ENCODE measurements around the gene CEP170. TPM values are rescaled to one million over a fixed set of nuclear protein-coding genes. Genes with fewer than 3 reads are reported as not detected.
"Not testable (repeated sequence)": the region's sequence is repeated elsewhere in the genome, so short reads cannot be mapped to it uniquely, and the experiment has no call there.

CEP170 gene
- total RNA-seq, 2 donors from 2014 or later, result 40.7 to 40.8 TPM

- DNase-seq; intact Hi-C loops (cut with DNase I): not testable (repeated sequence)
- ATAC-seq, result peak; percentile 78
Measured at GRCh38 chr1:243193330-243193729, 61.8 kb downstream of the CEP170 start.

DNA sequence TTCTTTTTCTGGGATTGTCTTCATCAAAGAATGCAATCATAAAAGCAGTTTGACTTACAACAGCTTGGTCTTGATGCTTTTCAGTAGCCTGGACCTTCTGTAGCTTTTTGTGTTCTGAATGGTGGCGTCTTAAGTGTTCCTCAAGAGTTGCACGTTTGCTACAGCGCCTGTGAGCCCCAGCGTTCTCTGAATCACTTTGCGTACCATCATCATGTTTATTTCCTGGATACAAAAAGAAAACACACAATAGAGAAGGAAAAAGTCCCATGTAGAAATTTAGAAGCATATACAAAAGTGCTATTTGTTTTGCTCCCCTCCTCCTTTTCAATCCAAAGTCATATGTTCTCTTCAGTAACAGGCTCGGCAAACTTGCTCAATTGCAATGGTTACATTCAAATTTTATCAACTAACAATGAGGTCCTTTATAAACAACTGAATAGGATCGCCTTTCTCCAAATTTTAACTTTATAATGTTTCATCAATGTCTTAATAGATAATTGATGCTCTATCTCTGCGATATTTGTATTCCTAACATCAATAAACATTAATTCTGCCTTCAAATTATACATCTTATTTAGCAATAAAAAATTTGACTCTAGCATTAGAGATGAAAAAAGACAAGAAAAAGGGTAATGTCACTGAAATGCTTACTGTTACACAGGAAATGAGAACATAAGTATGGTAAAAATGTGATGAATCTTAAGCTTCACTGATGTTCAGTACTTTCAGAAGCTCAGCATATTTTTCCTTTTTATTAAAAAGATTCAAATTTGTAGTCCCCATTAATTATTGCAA, 68.7 kb downstream of the CEP170 start:
- intact Hi-C loops (cut with DNase I); ATAC-seq; DNase-seq: not testable (repeated sequence)

DNA sequence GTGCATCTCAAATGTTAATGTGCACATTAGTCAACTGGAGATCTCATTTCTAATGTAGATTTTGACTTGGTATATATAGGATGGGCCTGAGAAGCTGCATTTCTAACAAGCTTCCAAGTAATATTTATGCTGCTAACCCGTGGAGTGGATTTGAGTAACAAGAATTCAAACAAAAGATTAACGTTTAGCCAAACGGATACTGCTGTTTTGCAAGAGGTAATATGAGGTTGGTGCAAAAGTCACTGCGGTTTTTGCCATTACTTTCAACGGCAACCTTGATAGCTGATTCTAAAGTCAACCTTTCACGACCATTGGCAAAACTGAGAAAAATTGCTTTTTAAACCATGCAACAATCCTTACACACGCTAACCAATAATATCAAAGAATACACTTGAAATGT, 70.3 kb downstream of the CEP170 start:
- intact Hi-C loops (cut with DNase I); DNase-seq; ATAC-seq: not testable (repeated sequence)

DNA sequence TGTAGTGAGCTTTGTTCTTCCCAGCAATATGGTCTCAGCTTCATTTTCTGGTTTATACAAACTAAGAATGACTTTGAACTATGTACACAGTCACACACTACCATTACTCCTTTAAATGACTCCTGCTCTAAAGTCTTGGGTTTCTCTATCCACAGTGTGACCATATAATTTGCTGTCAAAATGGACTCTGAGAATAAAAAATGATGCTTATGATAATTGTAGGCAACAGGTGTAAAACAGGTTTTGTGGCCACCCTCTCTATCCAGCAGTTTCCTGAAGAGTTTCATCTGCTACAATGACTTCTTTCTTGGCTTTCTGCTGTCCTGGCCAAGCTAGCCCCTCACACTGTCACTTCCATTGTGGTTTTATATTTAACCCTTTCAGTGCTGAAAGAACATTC, 71.4 kb downstream of the CEP170 start:
- intact Hi-C loops (cut with DNase I); DNase-seq; ATAC-seq: not testable (repeated sequence)

GRCh38 chr1:243183176-243183575, 71.9 kb downstream of the CEP170 start:
- intact Hi-C loops (cut with DNase I); ATAC-seq; DNase-seq: not testable (repeated sequence)

DNA sequence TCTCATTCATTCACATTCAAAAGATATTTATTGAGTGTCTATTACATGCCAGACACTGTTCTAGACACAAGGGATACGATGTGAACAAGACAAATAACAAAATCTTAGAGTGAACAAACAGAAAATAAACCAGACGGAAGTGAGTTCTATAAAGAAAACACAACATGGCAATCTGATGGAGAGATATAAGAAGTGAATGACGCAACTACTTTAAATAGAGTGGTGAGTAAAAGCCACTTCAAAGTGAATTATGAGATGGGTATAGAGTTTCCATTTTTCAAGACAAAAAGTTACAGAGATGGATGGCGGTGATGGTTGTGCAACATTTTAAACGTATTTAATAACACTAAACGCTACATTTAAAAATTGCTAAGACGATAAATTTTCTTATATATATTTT, 75.4 kb downstream of the CEP170 start:
- ATAC-seq (no peak), DNase-seq (no peak)
- intact Hi-C loops (cut with DNase I), result no loop called here

GRCh38 chr1:243177792-243178191, 77.3 kb downstream of the CEP170 start:
- ATAC-seq; DNase-seq; intact Hi-C loops (cut with DNase I): not testable (repeated sequence)

- DNase-seq; ATAC-seq; intact Hi-C loops (cut with DNase I): not testable (repeated sequence)
Measured at GRCh38 chr1:243173758-243174369, 81.2 kb downstream of the CEP170 start.

DNA sequence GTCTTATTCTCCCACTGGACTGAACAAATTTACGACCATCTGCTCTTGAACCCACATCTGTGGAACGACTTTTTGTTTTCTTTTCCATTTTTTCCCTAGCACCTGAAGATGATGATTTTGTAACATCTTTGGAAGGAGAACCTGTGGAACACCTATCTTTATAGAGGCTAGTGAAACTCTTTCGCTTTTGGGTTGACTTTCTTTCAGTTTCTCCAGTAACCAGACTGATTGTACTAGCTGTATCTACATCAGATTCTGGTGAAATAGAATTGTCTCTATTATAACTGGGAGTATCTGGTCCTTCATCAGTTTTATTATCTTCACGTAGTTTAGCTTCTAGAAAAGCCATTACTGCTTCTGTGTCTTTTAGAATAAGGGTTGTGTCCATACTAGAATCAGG, 90.2 kb downstream of the CEP170 start:
- intact Hi-C loops (cut with DNase I); DNase-seq; ATAC-seq: not testable (repeated sequence)

- ATAC-seq; DNase-seq; intact Hi-C loops (cut with DNase I): not testable (repeated sequence)
Measured at GRCh38 chr1:243150906-243151305, 104.2 kb downstream of the CEP170 start.

DNA sequence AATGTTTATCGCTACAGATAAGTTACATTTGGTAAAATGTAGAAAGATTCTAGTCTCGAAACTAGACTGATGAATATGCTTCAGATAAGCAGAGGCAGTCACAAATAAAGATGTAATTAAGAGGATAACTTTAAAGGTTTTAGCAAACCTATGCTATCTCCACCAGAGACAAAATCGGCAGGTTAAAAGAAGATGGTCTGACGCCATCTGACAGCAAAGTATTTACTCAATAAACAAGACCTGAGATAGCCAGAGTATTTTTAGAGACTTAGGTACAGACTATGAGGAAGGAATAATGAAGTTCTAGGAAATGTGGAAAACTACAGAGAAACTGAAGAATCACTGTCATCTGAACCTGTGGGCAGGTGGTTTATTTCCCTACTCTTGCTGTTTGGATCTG, 106.0 kb downstream of the CEP170 start:
- DNase-seq; ATAC-seq; intact Hi-C loops (cut with DNase I): not testable (repeated sequence)

- DNase-seq; ATAC-seq; intact Hi-C loops (cut with DNase I): not testable (repeated sequence)
Measured at GRCh38 chr1:243147351-243147750, 107.7 kb downstream of the CEP170 start.

GRCh38 chr1:243140498-243140897, 114.6 kb downstream of the CEP170 start:
- DNase-seq; ATAC-seq; intact Hi-C loops (cut with DNase I): not testable (repeated sequence)

GRCh38 chr1:243122876-243123409, 132.1 kb downstream of the CEP170 start:
- intact Hi-C loops (cut with DNase I); ATAC-seq; DNase-seq: not testable (repeated sequence)

DNA sequence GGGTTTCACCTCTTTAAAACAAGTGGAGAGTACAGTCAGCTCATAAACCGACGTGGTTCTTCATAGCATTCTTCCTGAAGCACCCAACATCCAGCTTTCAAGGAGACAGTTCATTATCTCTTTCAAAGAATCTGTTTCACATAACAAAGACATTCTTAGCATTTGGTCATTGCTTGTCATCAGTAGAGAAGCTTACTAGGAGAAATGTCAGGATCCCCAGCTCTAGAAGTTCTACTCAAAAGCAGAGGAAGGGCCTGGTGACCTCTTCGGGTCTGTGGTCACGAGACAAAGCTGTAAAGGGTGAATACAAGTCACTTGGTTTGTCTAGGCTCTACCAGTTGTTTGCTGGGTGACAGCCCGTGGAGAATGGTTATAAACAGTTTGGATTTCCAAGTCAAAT, 133.1 kb downstream of the CEP170 start:
- ATAC-seq; DNase-seq; intact Hi-C loops (cut with DNase I): not testable (repeated sequence)

GRCh38 chr1:243118601-243119322, 136.3 kb downstream of the CEP170 start:
- intact Hi-C loops (cut with DNase I); DNase-seq; ATAC-seq: not testable (repeated sequence)

DNA sequence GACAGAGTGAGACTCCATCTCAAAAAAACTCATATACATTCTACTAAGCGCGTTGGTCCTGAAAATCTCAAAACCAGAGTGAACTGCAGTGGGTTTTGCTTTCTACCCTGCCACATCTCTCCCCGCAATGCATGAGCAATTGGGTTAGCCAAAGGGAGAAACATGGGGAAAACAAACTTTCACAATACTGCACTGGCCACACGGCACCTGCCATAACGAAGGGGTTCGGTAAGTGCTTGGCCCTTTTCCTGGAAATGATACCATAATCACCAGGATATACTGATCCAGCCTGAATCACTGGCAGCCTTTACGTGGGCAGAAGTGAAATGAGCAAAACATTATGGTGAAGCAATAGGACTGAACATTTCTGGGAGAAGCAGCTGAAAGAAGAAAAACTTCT, 138.9 kb downstream of the CEP170 start:
- intact Hi-C loops (cut with DNase I); DNase-seq; ATAC-seq: not testable (repeated sequence)

DNA sequence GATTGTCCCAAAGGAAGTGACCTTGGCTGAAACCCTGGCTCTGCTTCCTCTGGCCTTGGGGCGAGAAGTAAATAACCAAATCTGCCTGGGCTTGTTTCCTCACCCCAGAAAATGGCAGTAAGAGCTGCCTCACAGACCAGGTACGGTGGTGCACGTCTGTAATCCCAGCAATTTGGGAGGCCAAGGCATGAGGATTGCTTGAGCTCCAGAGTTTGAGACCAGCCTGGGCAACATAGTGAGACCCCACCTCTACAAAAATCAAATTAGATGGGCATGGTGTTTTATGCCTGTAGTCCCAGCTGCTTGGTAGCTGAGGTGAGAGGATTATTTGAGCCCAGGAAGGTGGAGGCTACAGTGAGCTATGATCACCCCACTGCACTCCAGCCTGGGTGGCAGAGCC, 140.3 kb downstream of the CEP170 start:
- intact Hi-C loops (cut with DNase I); ATAC-seq; DNase-seq: not testable (repeated sequence)

DNA sequence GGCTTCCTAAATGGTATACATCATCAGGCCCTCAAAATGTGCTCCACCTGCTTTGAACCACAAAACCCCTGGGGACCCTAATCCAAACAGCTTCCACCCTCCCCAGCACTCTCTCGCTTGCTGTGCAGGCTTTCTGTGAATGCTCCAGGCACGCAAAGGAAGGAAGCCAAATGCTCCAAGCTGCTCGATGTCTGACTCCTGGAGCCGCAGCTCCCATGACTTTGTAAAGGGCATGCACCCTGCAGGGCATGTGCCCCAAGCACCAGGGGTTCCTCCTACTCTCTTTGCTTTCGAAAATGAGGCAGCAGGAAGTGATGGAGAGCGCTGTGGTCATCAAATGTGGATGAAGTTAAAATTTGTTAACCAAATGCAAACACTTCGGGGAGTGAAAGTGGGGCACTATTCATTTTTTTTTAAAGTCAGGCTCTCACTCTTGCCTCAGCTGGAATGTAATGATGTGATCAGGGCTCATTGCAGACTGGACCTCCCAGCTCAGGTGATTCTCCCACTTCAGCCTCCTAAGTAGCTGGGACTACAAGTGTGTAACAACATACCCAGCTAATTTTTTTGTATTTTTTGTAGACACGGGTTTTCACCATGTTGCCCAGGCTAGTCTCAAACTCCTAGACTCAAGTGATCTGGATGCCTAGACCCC, 140.9 kb downstream of the CEP170 start:
- ATAC-seq, result peak; percentile 62 to 88

More for the DNA sequence above, 140.9 kb downstream of the CEP170 start:
- DNase-seq; intact Hi-C loops (cut with DNase I): not testable (repeated sequence)
